K562 (cell line): ENCODE data around the gene FGGY. TPM values are rescaled to one million over a fixed set of nuclear protein-coding genes. Genes with fewer than 3 reads are reported as not detected.

Experiments used
- ATAC-seq: fragments of 200-7000 bp; cut with Tn5 transposase; 3 replicates; pipeline ENCODE4 v1.9.1; 2020; ENCODE audit warnings: moderate library complexity
- BruUV-seq: library from RNA; stranded (reverse); fragments of 400-500 nt; replicated peaks from 2 replicates; lab custom pipeline; 2021; lab: Mats Ljungman, UMichigan
- CTCF ChIA-PET: fragments of 300-600 bp; formaldehyde crosslinking; extraction: SDS; loops from one replicate; lab custom pipeline; 2021; ENCODE audit warnings: low intra/inter-chr PET ratio; lab: Yijun Ruan, JAX
- POLR2A ChIA-PET: fragments of 300-600, 350-650 bp; sonication (Branson Sonifier 250); formaldehyde crosslinking; extraction: SDS; loops from one replicate; lab custom pipeline; 2021; ENCODE audit warnings: antibody characterized with exemption, inconsistent platforms; lab: Yijun Ruan, JAX
- DNase-seq, 4 experiments: peaks; one replicate each; pipeline versions ENCODE4 v3.0.0 to v3.0.0-alpha.2; 2011 to 2018; ENCODE audit warnings: low spot score in 3 of 4, mixed read lengths in 3 of 4; ENCODE audit errors: extremely low read depth in 1 of 4
- FAIRE-seq: peaks from 2 replicates; lab custom pipeline; 2011; peaks lifted over from hg19 to GRCh38; lab: Jason Lieb, UNC
- H2AFZ ChIP-seq: 2 replicates; pipeline ENCODE4 v1.6.0; 2011; ENCODE audit warnings: low read depth, low read length, control low read depth, inconsistent platforms
- H3K27ac ChIP-seq: fragments of 200-600 bp; 3 replicates; pipeline ENCODE4 v1.8.0; 2011; ENCODE audit warnings: low read depth, mild to moderate bottlenecking, control low read depth, inconsistent platforms, low read length, moderate library complexity, mixed read lengths; ENCODE audit errors: extremely low read depth
- H3K27me3 ChIP-seq, 2 experiments: fragments of 300-600 bp in 1 of 2; 2 replicates in 1 of 2; 3 replicates in 1 of 2; pipeline versions ENCODE4 v1.6.0 to v1.8.0; 2011; ENCODE audit warnings: inconsistent platforms in 2 of 2, low read length in 2 of 2, mild to moderate bottlenecking in 1 of 2, mixed read lengths in 1 of 2, moderate library complexity in 1 of 2; ENCODE audit not compliant: control insufficient read depth in 2 of 2, insufficient read depth in 2 of 2
- H3K36me3 ChIP-seq: fragments of 300-600 bp; 3 replicates; pipeline ENCODE4 v1.8.0; 2011; ENCODE audit warnings: mild to moderate bottlenecking, low read length, inconsistent platforms; ENCODE audit not compliant: control insufficient read depth, insufficient read depth
- H3K4me1 ChIP-seq, 2 experiments: fragments of 200-600 bp in 1 of 2; replicated peaks in 1 of 2; 2 replicates in 1 of 2; 3 replicates in 1 of 2; pipeline versions ENCODE4 v1.5.1 to v1.8.0; 2011; ENCODE audit warnings: inconsistent platforms in 2 of 2, low read length in 2 of 2, mild to moderate bottlenecking in 1 of 2, mixed read lengths in 1 of 2, moderate library complexity in 1 of 2; ENCODE audit not compliant: control insufficient read depth in 2 of 2, insufficient read depth in 2 of 2
- H3K4me2 ChIP-seq: 2 replicates; pipeline ENCODE4 v1.6.1; 2011; ENCODE audit warnings: low read length, control low read depth, inconsistent platforms, mixed read lengths; ENCODE audit not compliant: insufficient read depth
- H3K4me3 ChIP-seq: fragments of 200-600 bp; sonication (generic), shearing (Covaris generic); 2 replicates; pipeline ENCODE4 v1.5.1; 2016; ENCODE audit warnings: control low read depth, inconsistent platforms
- H3K79me2 ChIP-seq: fragments of 200-600 bp; 3 replicates; pipeline ENCODE4 v1.8.0; 2011; ENCODE audit warnings: low read length, inconsistent platforms; ENCODE audit not compliant: control insufficient read depth, insufficient read depth
- H3K9ac ChIP-seq, 2 experiments: 2 replicates each; pipeline versions ENCODE4 v1.6.0 to v1.6.1; 2011; ENCODE audit warnings: low read depth in 2 of 2, low read length in 2 of 2, control low read depth in 1 of 2, inconsistent platforms in 1 of 2, mild to moderate bottlenecking in 1 of 2, mixed read lengths in 1 of 2; ENCODE audit not compliant: insufficient read depth in 1 of 2
- H3K9me1 ChIP-seq: one replicate; pipeline ENCODE4 v1.6.0; 2011; ENCODE audit warnings: inconsistent platforms, mild to moderate bottlenecking, low read length, moderate library complexity; ENCODE audit not compliant: control insufficient read depth, insufficient read depth
- H3K9me3 ChIP-seq: replicated peaks from 2 replicates; pipeline ENCODE4 v1.5.1; 2011; ENCODE audit warnings: low read depth, low read length, inconsistent platforms; ENCODE audit not compliant: control insufficient read depth, insufficient read depth
- H4K20me1 ChIP-seq: replicated peaks from 2 replicates; pipeline ENCODE4 v1.6.1; 2011; ENCODE audit warnings: low read length, inconsistent platforms, mixed read lengths; ENCODE audit not compliant: control insufficient read depth, insufficient read depth
- ARHGAP35 ChIP-seq: fragments of 450-650 bp; IDR thresholded peaks from 2 replicates; pipeline ENCODE4 v1.6.1; 2018; ENCODE audit not compliant: partially characterized antibody
- ELK1 ChIP-seq: sonication (generic); formaldehyde crosslinking; IDR thresholded peaks from 2 replicates; pipeline ENCODE4 v1.8.1; 2022; ENCODE audit warnings: missing genetic modification reagents
- FOXJ2 ChIP-seq: fragments of 200-800 bp; sonication (Bioruptor generic); IDR thresholded peaks from 2 replicates; pipeline ENCODE4 v1.6.1; 2016; ENCODE audit warnings: missing genetic modification characterization, missing compliant biosample characterization
- HES1 ChIP-seq: fragments of 450-650 bp; IDR thresholded peaks from 2 replicates; pipeline ENCODE4 v1.6.1; 2016; ENCODE audit warnings: low read depth, mild to moderate bottlenecking, moderate library complexity
- JUNB ChIP-seq: fragments of 450-650 bp; formaldehyde crosslinking; conservative IDR thresholded peaks from 2 replicates; pipeline ENCODE4 v1.4.0; 2020; ENCODE audit warnings: mild to moderate bottlenecking
- MTF1 ChIP-seq: fragments of 250-450 bp; sonication (Bioruptor Pico); IDR thresholded peaks from 2 replicates; pipeline ENCODE4 v1.9.0; 2021; ENCODE audit warnings: moderate library complexity, mild to moderate bottlenecking, inconsistent platforms, borderline replicate concordance
- RFX1 ChIP-seq: fragments of 450-650 bp; IDR thresholded peaks from 2 replicates; pipeline ENCODE4 v1.6.1; 2016; ENCODE audit warnings: mild to moderate bottlenecking, moderate library complexity
- TBL1XR1 ChIP-seq, 2 experiments: IDR thresholded peaks; 2 replicates each; pipeline ENCODE4 v1.6.1; 2012; ENCODE audit warnings: improper control_type of control experiment in 2 of 2, low read length in 2 of 2, mild to moderate bottlenecking in 1 of 2
- U2AF1 ChIP-seq: fragments of 200-400 bp; formaldehyde crosslinking; optimal IDR thresholded peaks from 2 replicates; pipeline ENCODE3; 2017; ENCODE audit warnings: mild to moderate bottlenecking, low read depth, low read length, moderate library complexity
- ZNF280B ChIP-seq: fragments of 250-450 bp; sonication (Bioruptor Pico); IDR thresholded peaks from 2 replicates; pipeline ENCODE4 v1.5.1; 2021; ENCODE audit warnings: mild to moderate bottlenecking
- ZNF740 ChIP-seq, 3 experiments: fragments of 200-800 bp in 1 of 3; sonication (Bioruptor generic) in 1 of 3; sonication (generic) in 1 of 3; formaldehyde crosslinking in 1 of 3; IDR thresholded peaks; 2 replicates each; pipeline versions ENCODE4 v1.6.1 to v1.8.0; 2016 to 2022; ENCODE audit warnings: mild to moderate bottlenecking in 2 of 3, missing compliant biosample characterization in 2 of 3, missing genetic modification characterization in 2 of 3, missing genetic modification reagents in 1 of 3
- WGBS: fragments of 100-300 bp; shearing (Covaris generic); methylation state at CpG from one replicate; pipeline ENCODE4 v1.1.6; 2016; ENCODE audit warnings: low coverage, mixed read lengths; ENCODE audit not compliant: insufficient coverage; ENCODE audit errors: missing lambda C conversion rate; 5-methylcytosine and 5-hydroxymethylcytosine counted together
- in situ Hi-C: fragments of 300-500 bp; cut with MboI; formaldehyde crosslinking; loops from 4 replicates; pipeline ENCODE4 v1.15.0; 2018; ENCODE audit warnings: inconsistent platforms, mixed read lengths
- intact Hi-C: fragments of 100-400 bp; cut with micrococcal nuclease; formaldehyde crosslinking; loops from 2 replicates; pipeline ENCODE4 v1.14.2; 2022
- polyA plus RNA-seq, 8 experiments: library from polyadenylated mRNA; depleted of rRNA in 4 of 8; stranded (reverse) in 5 of 8; unstranded in 3 of 8; fragments of >200 nt; fragmentation: Nextera tagmentation in 2 of 8; fragmentation: Illumina TruSeq in 1 of 8; extraction: Ambion mirVana in 2 of 8; extraction: Trizol in 1 of 8; gene quantifications; 2 replicates each; pipeline versions ENCODE4 v1.2.1 to v1.2.3, GENCODE V29; 2011 to 2014; ENCODE audit warnings: inconsistent platforms in 1 of 8, missing spikeins in 1 of 8
- total RNA-seq, 7 experiments: library from RNA; depleted of rRNA in 6 of 7; stranded (reverse); fragments of >200 nt in 6 of 7; fragmentation: Illumina TruSeq in 2 of 7; extraction: Trizol in 2 of 7; gene quantifications; 2 replicates each; pipeline versions ENCODE4 v1.2.1 to v1.2.3, GENCODE V29; 2011 to 2021; ENCODE audit warnings: low replicate concordance in 1 of 7

Gene FGGY
- total and polyA plus RNA-seq, 9 of the 15 experiments (the other 6 are each of a cell fraction or from before 2014, with no cell fraction given) = 9.7 to 19.2 (median 12.6) TPM

GRCh38 chr1:59638231-59638711, 341.4 kb downstream of the FGGY start:
- Histone ChIP-seq H3K4me1 (no peaks in the 10 kb centered on the region; a peak in 1 of 5 replicates), H3K4me2 (no peak overlapping the region), H3K79me2 (no peaks in the 10 kb centered on the region), H4K20me1 (no peaks in the 10 kb centered on the region)
- intact Hi-C loops = no loop called here
- POLR2A ChIA-PET = no interaction called here
- no peak for FAIRE-seq
- WGBS = 8% methylated on average over 2 of the region's 2 CpGs
- CTCF ChIA-PET = no interaction called here
- ATAC-seq = no peak
- peak in 1 of 4 experiments; percentile 4 for DNase-seq
- in situ Hi-C loops = no loop called here
- TF ChIP-seq RFX1 (peak; percentile 40), FOXJ2 (tag) (peak; percentile 97), TBL1XR1 (IDR thresholded peaks at IDR 0.05; ENCODE audit: low read length in 2 of 2) (no peak)
- TF ChIP-seq, all 486 proteins: peak for 2
- Histone ChIP-seq H3K27me3 (no peaks in the 10 kb centered on the region; a peak in 1 of 5 replicates), H3K4me3 (no peak overlapping the region), H3K36me3 (no peaks in the 10 kb centered on the region), H3K27ac (no peak overlapping the region), H3K9ac (no peak overlapping the region), H3K9me1 (no peaks in the 10 kb centered on the region), H3K9me3 (no peaks in the 10 kb centered on the region), H2AFZ (no peak overlapping the region)
- BruUV-seq = no TSS peak

- H3K36me3 ChIP-seq = no peaks in the 10 kb centered on the region
- in situ Hi-C loops (no loop called here), intact Hi-C loops (no loop called here)
- H3K9me3 ChIP-seq = no peaks in the 10 kb centered on the region
- no peak overlapping the region for H3K9ac ChIP-seq
- no peaks in the 10 kb centered on the region for H4K20me1 ChIP-seq
- FAIRE-seq (no peak), ATAC-seq (no peak), DNase-seq (no peak)
- no peak overlapping the region for H2AFZ ChIP-seq
- CTCF ChIA-PET = no interaction called here
- H3K27me3 ChIP-seq = no peaks in the 10 kb centered on the region
- no peaks in the 10 kb centered on the region for H3K9me1 ChIP-seq
- no peaks in the 10 kb centered on the region for H3K79me2 ChIP-seq
- H3K4me3 ChIP-seq = no peak overlapping the region
- no peak overlapping the region for H3K4me2 ChIP-seq
- WGBS = 7% methylated on average over 1 of the region's 1 CpG
- no TSS peak for BruUV-seq
- no peaks in the 10 kb centered on the region; a peak in 1 of 5 replicates for H3K4me1 ChIP-seq
- no peak overlapping the region for H3K27ac ChIP-seq
- POLR2A ChIA-PET = no interaction called here
- no peak for TF ChIP-seq ZNF280B (CRISPR knock-in tag)
- TF ChIP-seq ZNF740 (CRISPR knock-in tag; IDR thresholded peaks at IDR 0.05) = no peak
- no peak for TF ChIP-seq ZNF740 (tag; IDR thresholded peaks at IDR 0.05)
- no peak for TF ChIP-seq HES1
- TF ChIP-seq U2AF1 = no peak
- no peak for TF ChIP-seq ARHGAP35
- no peak for TF ChIP-seq JUNB (CRISPR knock-in tag)
- no peak for TF ChIP-seq MTF1 (CRISPR knock-in tag)
- TF ChIP-seq ELK1 = no peak
These were observed 342.4 kb downstream of the FGGY start for GRCh38 chr1:59639266-59639665.
